Measurements from ENCODE around the gene QRICH1. TPM values are rescaled to one million over a fixed set of nuclear protein-coding genes. Genes with fewer than 3 reads are reported as not detected.

Gene QRICH1
- total RNA-seq, 2 donors from 2014 or later = 196 to 206 TPM

DNA sequence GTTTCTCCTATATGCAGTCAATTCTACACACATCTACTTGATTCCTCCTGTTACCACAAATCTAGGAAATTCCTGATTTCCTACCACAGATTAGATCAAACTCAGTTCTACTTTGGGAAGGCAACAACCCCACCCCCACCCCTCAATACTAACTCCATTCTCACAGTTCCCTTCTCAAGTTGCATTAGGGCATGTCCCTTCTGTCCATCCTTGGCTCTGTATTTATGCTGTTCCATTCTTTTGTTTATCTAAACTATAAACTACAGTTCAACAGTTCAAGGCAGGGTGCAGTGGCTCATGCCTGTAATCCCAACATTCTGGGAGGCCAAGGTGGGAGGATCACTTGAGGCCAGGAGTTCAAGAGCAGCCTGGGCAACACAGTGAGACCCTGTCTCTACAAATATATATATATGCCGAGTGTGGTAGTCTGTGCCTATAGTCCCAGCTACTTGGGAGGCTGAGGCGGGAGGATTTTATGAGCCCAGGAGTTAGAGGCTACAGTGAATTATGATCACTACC lies 39.5 kb downstream of the QRICH1 start:
- Mint-ChIP-seq H3K4me3 (no peak overlapping the region), H3K36me3 (ENCODE audit: low read depth) (peaks cover 4% of the 10 kb centered on the region), H3K4me1 (peaks cover 18% of the 10 kb centered on the region), H3K27ac (no peak overlapping the region), H3K27me3 (no peaks in the 10 kb centered on the region)
- H3K9me3 ChIP-seq (ENCODE audit: control insufficient read depth, low read length, poor library complexity, severe bottlenecking) = no peaks in the 10 kb centered on the region
- ATAC-seq = no peak
- no peak for DNase-seq

DNA sequence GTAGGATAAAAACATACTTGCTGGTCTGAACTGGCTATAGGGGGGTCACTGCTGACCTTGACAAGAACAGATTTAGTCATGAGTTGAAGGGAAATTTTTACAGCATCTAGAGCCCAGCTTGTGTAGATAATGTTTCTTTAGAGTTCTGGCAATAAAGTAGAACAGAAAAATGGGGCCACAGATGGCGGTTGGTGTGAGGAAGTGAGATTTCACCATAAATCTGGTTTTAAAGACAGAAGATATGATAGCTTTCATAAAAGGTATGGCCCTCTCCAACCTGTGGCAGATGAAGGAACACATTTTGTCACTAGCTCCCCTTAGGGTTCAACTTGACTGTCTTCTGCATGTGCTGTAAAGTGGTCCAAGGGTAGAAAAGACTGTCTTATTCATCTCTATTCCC lies 40.3 kb downstream of the QRICH1 start:
- no peak overlapping the region for H3K4me3 Mint-ChIP-seq
- ATAC-seq (no peak), DNase-seq (no peak)
- no peaks in the 10 kb centered on the region for H3K27me3 Mint-ChIP-seq
- H3K4me1 Mint-ChIP-seq = peaks cover 18% of the 10 kb centered on the region
- H3K27ac Mint-ChIP-seq = no peak overlapping the region
- peaks cover 4% of the 10 kb centered on the region for H3K36me3 Mint-ChIP-seq (ENCODE audit: low read depth)
- H3K9me3 ChIP-seq (ENCODE audit: control insufficient read depth, low read length, poor library complexity, severe bottlenecking) = no peaks in the 10 kb centered on the region

DNA sequence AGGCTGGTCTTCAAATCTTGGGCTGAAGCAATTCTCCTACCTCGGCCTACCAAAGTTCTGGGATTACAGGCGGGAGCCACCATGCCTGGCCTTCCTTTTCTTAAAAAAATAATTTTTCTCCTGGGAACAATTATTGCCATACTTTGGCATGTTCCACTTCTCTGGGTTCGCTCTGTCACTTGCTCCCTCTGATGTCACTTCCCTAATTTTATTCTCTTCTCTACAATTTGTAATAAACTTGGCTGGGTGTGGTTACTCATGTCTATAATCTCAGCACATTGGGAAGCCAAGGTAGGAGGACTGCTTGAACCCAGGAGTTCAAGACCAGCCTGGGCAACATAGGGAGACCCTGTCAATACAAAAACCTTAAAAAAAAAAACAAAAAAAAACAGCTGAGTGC lies 58.6 kb downstream of the QRICH1 start:
- peaks cover 4% of the 10 kb centered on the region for H3K4me1 Mint-ChIP-seq
- H3K36me3 Mint-ChIP-seq (ENCODE audit: low read depth) = peaks cover 9% of the 10 kb centered on the region
- no peak for ATAC-seq
- DNase-seq = no peak
- H3K27me3 Mint-ChIP-seq = no peaks in the 10 kb centered on the region
- peak overlapping the region; percentile 19 for H3K27ac Mint-ChIP-seq
- H3K4me3 Mint-ChIP-seq = no peak overlapping the region
- no peaks in the 10 kb centered on the region for H3K9me3 ChIP-seq (ENCODE audit: control insufficient read depth, low read length, poor library complexity, severe bottlenecking)

GRCh38 chr3:49034650-49035049 lies 59.2 kb downstream of the QRICH1 start:
- ATAC-seq (no peak), DNase-seq (no peak)
- Mint-ChIP-seq H3K36me3 (ENCODE audit: low read depth) (peaks cover 9% of the 10 kb centered on the region), H3K4me3 (no peak overlapping the region), H3K27ac (peak overlapping the region; percentile 19), H3K4me1 (peaks cover 5% of the 10 kb centered on the region), H3K27me3 (no peaks in the 10 kb centered on the region)
- H3K9me3 ChIP-seq (ENCODE audit: control insufficient read depth, low read length, poor library complexity, severe bottlenecking) = no peaks in the 10 kb centered on the region

DNA sequence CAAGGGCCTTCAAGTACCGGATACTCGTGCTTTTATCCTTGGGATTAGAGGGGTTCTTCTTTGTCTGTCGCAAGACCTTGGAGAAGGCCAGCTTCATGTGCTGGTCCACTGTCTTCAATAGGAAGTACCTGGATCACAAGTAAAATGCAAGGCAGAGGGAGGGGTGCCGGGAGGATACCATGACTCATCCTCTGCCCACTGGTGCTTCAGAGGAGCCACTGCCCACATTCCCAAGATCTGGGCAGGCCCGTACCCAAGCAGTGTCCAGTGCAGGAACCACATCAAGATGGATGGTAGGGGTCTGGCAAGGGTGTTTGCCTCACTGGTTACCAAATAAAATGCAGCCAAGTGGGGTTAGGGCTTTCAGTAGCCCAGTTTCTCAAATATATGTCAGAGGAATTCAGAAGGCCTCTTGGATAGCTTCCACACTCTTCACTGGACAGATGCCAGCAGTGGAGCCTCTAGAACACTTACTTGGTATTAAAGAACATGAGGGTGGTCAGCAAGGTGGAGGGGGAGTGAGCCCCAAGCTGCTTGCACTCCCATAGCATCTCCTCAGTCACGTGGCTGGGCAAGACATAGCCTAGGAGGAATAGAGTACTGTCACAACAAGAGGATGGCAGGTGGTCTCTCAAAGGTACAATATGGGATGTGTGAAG lies 61.1 kb downstream of the QRICH1 start:
- DNase-seq (no peak), ATAC-seq (no peak)
- H3K4me1 Mint-ChIP-seq = peaks cover 19% of the 10 kb centered on the region
- H3K27ac Mint-ChIP-seq = no peak overlapping the region
- H3K36me3 Mint-ChIP-seq (ENCODE audit: low read depth) = peaks cover 11% of the 10 kb centered on the region
- H3K4me3 Mint-ChIP-seq = no peak overlapping the region
- no peaks in the 10 kb centered on the region for H3K9me3 ChIP-seq (ENCODE audit: control insufficient read depth, low read length, poor library complexity, severe bottlenecking)
- H3K27me3 Mint-ChIP-seq = no peaks in the 10 kb centered on the region

- H3K9me3 ChIP-seq (ENCODE audit: control insufficient read depth, low read length, poor library complexity, severe bottlenecking) = no peaks in the 10 kb centered on the region
- Mint-ChIP-seq H3K4me3 (no peak overlapping the region), H3K36me3 (ENCODE audit: low read depth) (peaks cover 9% of the 10 kb centered on the region), H3K27ac (peak overlapping the region; percentile 99), H3K4me1 (peaks cover 26% of the 10 kb centered on the region), H3K27me3 (no peaks in the 10 kb centered on the region)
- DNase-seq = no peak
- no peak for ATAC-seq
Observed at GRCh38 chr3:49030321-49030720, 63.5 kb downstream of the QRICH1 start.

GRCh38 chr3:49029563-49029884 lies 64.3 kb downstream of the QRICH1 start:
- H3K9me3 ChIP-seq (ENCODE audit: control insufficient read depth, low read length, poor library complexity, severe bottlenecking) = no peaks in the 10 kb centered on the region
- ATAC-seq = peak; percentile 1
- Mint-ChIP-seq H3K36me3 (ENCODE audit: low read depth) (peaks cover 9% of the 10 kb centered on the region), H3K4me1 (peaks cover 26% of the 10 kb centered on the region), H3K4me3 (peak overlapping the region; percentile 97), H3K27ac (peak overlapping the region; percentile 99), H3K27me3 (no peaks in the 10 kb centered on the region)
- DNase-seq = no peak

DNA sequence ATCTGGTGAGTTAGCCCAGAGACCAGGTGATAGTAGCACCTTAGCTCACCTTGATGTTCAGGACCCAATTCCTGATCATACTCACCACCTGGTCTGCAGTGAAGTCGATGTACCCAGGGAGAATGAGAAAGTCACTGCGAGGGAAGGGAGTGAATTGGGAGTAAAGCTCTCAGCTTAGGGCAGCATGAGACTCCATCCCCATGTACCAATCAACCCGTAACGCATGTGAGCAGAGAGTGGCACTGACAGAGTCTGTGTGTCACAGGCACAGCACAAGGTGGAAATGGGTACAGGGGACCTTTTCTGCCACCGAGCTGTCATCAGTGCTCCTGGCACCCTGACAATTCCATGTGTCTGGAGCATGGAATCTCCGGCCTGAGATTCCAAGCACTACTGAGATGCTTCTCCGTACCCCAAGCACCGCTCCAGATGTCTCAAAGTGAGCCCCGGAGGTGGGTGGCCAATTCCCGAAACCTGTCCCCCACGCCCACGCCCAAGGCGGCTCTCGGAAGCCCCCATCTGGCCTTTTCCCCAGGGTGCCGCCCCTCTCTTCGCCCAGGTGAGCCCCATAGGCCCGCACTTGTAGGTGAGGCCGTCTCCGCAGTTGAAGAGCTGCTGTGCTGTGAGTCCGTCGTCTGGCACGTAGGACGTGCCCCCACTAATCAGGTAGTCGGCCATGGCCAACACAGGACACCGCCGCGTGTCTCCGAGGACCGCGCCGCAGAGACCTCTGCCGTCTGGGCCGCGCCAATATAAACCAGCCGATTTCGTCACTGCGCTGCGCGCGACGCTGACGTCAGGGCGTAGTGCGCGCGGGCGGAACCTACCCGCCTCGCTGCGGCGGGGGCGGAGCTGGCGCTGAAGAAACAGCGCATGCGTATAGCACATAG lies 65.0 kb downstream of the QRICH1 start, which contains the start of gene IMPDH2:
TSS of gene IMPDH2 (minus strand) at position 726 of the 890 bp plus-strand sequence. CDS start at position 678, 48 bp downstream.
- DNase-seq (peak; percentile 87 to 88 (median 88)), ATAC-seq (peak; percentile 95)
- no peaks in the 10 kb centered on the region for H3K9me3 ChIP-seq (ENCODE audit: control insufficient read depth, low read length, poor library complexity, severe bottlenecking)
- Mint-ChIP-seq H3K27me3 (no peaks in the 10 kb centered on the region), H3K36me3 (ENCODE audit: low read depth) (peaks cover 9% of the 10 kb centered on the region), H3K4me1 (peaks cover 26% of the 10 kb centered on the region), H3K27ac (peak within 1 kb of the TSS; percentile 99), H3K4me3 (peak within 1 kb of the TSS; percentile 97)

DNA sequence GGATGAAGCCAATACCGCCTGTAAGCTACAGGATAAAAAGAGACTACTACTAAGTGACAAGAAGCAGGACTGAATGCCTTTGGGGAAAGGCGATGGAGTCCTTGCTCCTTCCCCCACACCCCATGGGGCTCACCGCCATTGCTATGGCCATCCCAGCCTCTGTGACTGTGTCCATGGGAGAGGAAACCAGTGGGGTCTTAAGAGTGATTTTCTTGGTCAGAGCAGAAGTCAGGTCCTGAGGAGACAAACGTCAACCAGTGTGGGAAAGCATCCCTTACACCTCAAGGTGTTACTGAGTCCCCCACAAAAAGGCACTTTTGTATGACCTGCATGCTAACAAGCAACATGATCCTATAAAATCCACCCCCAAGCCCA lies 65.6 kb downstream of the QRICH1 start:
- DNase-seq (no peak), ATAC-seq (no peak)
- no peaks in the 10 kb centered on the region for H3K9me3 ChIP-seq (ENCODE audit: control insufficient read depth, low read length, poor library complexity, severe bottlenecking)
- H3K36me3 Mint-ChIP-seq (ENCODE audit: low read depth) = peaks cover 9% of the 10 kb centered on the region
- H3K4me3 Mint-ChIP-seq = peak overlapping the region; percentile 97
- H3K27me3 Mint-ChIP-seq = no peaks in the 10 kb centered on the region
- peak overlapping the region; percentile 99 for H3K27ac Mint-ChIP-seq
- H3K4me1 Mint-ChIP-seq = peaks cover 26% of the 10 kb centered on the region

- H3K4me3 Mint-ChIP-seq = no peak overlapping the region
Observed at GRCh38 chr3:49027634-49028033, 66.2 kb downstream of the QRICH1 start.

GRCh38 chr3:49026536-49026935 lies 67.3 kb downstream of the QRICH1 start:
- Mint-ChIP-seq H3K36me3 (ENCODE audit: low read depth) (peaks cover 5% of the 10 kb centered on the region), H3K4me1 (peaks cover 32% of the 10 kb centered on the region), H3K27me3 (no peaks in the 10 kb centered on the region), H3K27ac (peak overlapping the region; percentile 99), H3K4me3 (no peak overlapping the region)
- ATAC-seq (no peak), DNase-seq (no peak)
- H3K9me3 ChIP-seq (ENCODE audit: control insufficient read depth, low read length, poor library complexity, severe bottlenecking) = no peaks in the 10 kb centered on the region

More at GRCh38 chr3:49027634-49028033, 66.2 kb downstream of the QRICH1 start:
- ATAC-seq = no peak
- Mint-ChIP-seq H3K27ac (peak overlapping the region; percentile 99), H3K4me1 (peaks cover 30% of the 10 kb centered on the region), H3K27me3 (no peaks in the 10 kb centered on the region), H3K36me3 (ENCODE audit: low read depth) (peaks cover 9% of the 10 kb centered on the region)
- H3K9me3 ChIP-seq (ENCODE audit: control insufficient read depth, low read length, poor library complexity, severe bottlenecking) = no peaks in the 10 kb centered on the region
- DNase-seq = no peak

DNA sequence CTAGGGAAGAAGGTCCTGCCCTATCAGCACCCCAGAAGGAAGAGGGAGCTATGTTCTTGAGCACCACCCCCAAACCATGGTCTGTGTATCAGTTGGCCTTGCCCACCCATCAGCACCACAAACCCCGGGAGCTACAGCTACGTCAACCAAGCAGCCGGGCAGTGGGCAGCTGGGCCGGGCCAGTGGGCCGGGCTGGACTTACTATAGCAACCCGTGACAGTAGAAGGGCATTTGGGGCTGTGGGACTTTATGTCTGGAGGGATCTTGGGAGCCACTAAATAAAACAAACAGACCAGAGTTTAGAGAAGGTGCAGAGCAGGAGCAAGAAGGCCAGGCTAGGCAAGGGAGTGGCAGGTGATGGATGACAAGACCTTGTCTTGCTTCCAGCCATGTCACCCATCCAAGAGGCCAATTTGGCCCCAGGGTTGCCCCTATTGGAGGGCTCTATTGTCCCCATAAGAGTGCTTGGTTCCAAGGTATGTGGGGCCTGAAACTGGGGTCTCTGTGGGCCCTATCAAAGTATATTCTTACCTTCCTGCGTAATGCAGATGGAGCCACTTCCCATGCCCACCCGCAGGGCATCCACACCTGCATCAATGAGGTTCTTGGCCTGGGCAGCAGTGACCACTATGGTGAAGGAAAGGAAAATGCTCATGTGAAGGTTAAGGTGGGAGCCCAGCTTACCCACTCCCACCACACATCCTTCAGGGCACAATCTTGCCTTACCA lies 67.9 kb downstream of the QRICH1 start:
- no peak for DNase-seq
- H3K27ac Mint-ChIP-seq = peak overlapping the region; percentile 91
- peaks cover 35% of the 10 kb centered on the region for H3K4me1 Mint-ChIP-seq
- H3K4me3 Mint-ChIP-seq = no peak overlapping the region
- no peak for ATAC-seq
- no peaks in the 10 kb centered on the region for H3K9me3 ChIP-seq (ENCODE audit: control insufficient read depth, low read length, poor library complexity, severe bottlenecking)
- H3K36me3 Mint-ChIP-seq (ENCODE audit: low read depth) = peaks cover 3% of the 10 kb centered on the region
- H3K27me3 Mint-ChIP-seq = no peaks in the 10 kb centered on the region

All from T-helper 17 cell (primary cell).